K562 (cell line): ENCODE data around the gene RMND5B. TPM values are rescaled to one million over a fixed set of nuclear protein-coding genes. Genes with fewer than 3 reads are reported as not detected.

Experiments used
- CAMTA2 ChIP-seq: fragments of 250-450 bp; sonication (Bioruptor Pico); conservative IDR thresholded peaks from 2 replicates; pipeline ENCODE4 v1.5.1; 2022
- EHMT2 ChIP-seq: fragments of 450-650 bp; IDR thresholded peaks from 2 replicates; pipeline ENCODE4 v1.6.1; 2018; ENCODE audit warnings: antibody characterized with exemption
- FOXA1 ChIP-seq: fragments of 450-650 bp; IDR thresholded peaks from 2 replicates; pipeline ENCODE4 v1.6.1; 2016; ENCODE audit warnings: mild to moderate bottlenecking, borderline replicate concordance
- HDAC6 ChIP-seq: IDR thresholded peaks from 2 replicates; pipeline ENCODE4 v1.6.1; 2012; ENCODE audit warnings: low read depth, mild to moderate bottlenecking, control low read depth, inconsistent platforms, low read length, moderate library complexity
- HDAC8 ChIP-seq: fragments of 450-650 bp; IDR thresholded peaks from 2 replicates; pipeline ENCODE4 v1.6.1; 2016; ENCODE audit warnings: mild to moderate bottlenecking, missing genetic modification characterization, moderate library complexity, missing compliant biosample characterization
- HNRNPLL ChIP-seq: fragments of 200-400 bp; formaldehyde crosslinking; IDR thresholded peaks from 2 replicates; pipeline ENCODE4 v1.6.1; 2017; ENCODE audit warnings: low read length, low read depth, mild to moderate bottlenecking; ENCODE audit not compliant: poor library complexity, severe bottlenecking
- ILF3 ChIP-seq: fragments of 450-650 bp; IDR thresholded peaks from 2 replicates; pipeline ENCODE4 v1.6.1; 2018; ENCODE audit warnings: antibody characterized with exemption, mild to moderate bottlenecking, moderate library complexity, borderline replicate concordance
- KAT2B ChIP-seq: IDR thresholded peaks from one replicate; pipeline ENCODE4 v1.6.1; 2012; ENCODE audit warnings: low read depth, mild to moderate bottlenecking, control low read depth, inconsistent platforms, low read length, moderate library complexity
- RBM14 ChIP-seq: fragments of 200-400 bp; formaldehyde crosslinking; IDR thresholded peaks from 2 replicates; pipeline ENCODE4 v1.6.1; 2018; ENCODE audit warnings: low read depth, mild to moderate bottlenecking, low read length, moderate library complexity, borderline replicate concordance; ENCODE audit not compliant: insufficient read depth
- SIRT6 ChIP-seq: IDR thresholded peaks from one replicate; pipeline ENCODE4 v1.6.1; 2012; ENCODE audit warnings: low read depth, mild to moderate bottlenecking, control low read depth, inconsistent platforms, low read length, moderate library complexity
- SMC3 ChIP-seq: conservative IDR thresholded peaks from 2 replicates; pipeline ENCODE4 v1.6.1; 2011; ENCODE audit warnings: low read depth, low read length, improper control_type of control experiment; ENCODE audit not compliant: insufficient read depth
- SPI1 ChIP-seq: IDR thresholded peaks from 2 replicates; pipeline ENCODE4 v1.6.1; 2011; ENCODE audit warnings: low read depth, low read length, control low read depth, borderline replicate concordance
- TAF9B ChIP-seq: fragments of 450-650 bp; IDR thresholded peaks from 2 replicates; pipeline ENCODE4 v1.6.1; 2018; ENCODE audit warnings: mild to moderate bottlenecking; ENCODE audit not compliant: partially characterized antibody
- ZNF174 ChIP-seq: fragments of 250-450 bp; sonication (Bioruptor Pico); IDR thresholded peaks from 2 replicates; pipeline ENCODE4 v1.4.0; 2020; ENCODE audit warnings: mild to moderate bottlenecking
- ZNF282 ChIP-seq: sonication (generic); formaldehyde crosslinking; IDR thresholded peaks from 2 replicates; pipeline ENCODE4 v1.8.1; 2023; ENCODE audit warnings: missing genetic modification reagents
- ZNF324 ChIP-seq: fragments of 250-450 bp; sonication (Bioruptor Pico); IDR thresholded peaks from 2 replicates; pipeline ENCODE4 v1.4.0; 2020; ENCODE audit warnings: mild to moderate bottlenecking
- ZNF408 ChIP-seq: fragments of 250-450 bp; sonication (Bioruptor Pico); IDR thresholded peaks from 2 replicates; pipeline ENCODE4 v1.4.0; 2020; ENCODE audit warnings: low read depth, mild to moderate bottlenecking, moderate library complexity
- ZNF717 ChIP-seq: fragments of 250-450 bp; sonication (Bioruptor Pico); IDR thresholded peaks from 2 replicates; pipeline ENCODE4 v1.5.0; 2021
- polyA plus RNA-seq, 8 experiments: library from polyadenylated mRNA; depleted of rRNA in 4 of 8; stranded (reverse) in 5 of 8; unstranded in 3 of 8; fragments of >200 nt; fragmentation: Nextera tagmentation in 2 of 8; fragmentation: Illumina TruSeq in 1 of 8; extraction: Ambion mirVana in 2 of 8; extraction: Trizol in 1 of 8; gene quantifications; 2 replicates each; pipeline versions ENCODE4 v1.2.1 to v1.2.3, GENCODE V29; 2011 to 2014; ENCODE audit warnings: inconsistent platforms in 1 of 8, missing spikeins in 1 of 8
- total RNA-seq, 7 experiments: library from RNA; depleted of rRNA in 6 of 7; stranded (reverse); fragments of >200 nt in 6 of 7; fragmentation: Illumina TruSeq in 2 of 7; extraction: Trizol in 2 of 7; gene quantifications; 2 replicates each; pipeline versions ENCODE4 v1.2.1 to v1.2.3, GENCODE V29; 2011 to 2021; ENCODE audit warnings: low replicate concordance in 1 of 7
- TF ChIP-seq, protein P1 (sequence below): conservative IDR thresholded peaks from 2 replicates; pipeline ENCODE4 v1.6.1; 2011; ENCODE audit warnings: low read depth, mild to moderate bottlenecking, low read length; ENCODE audit not compliant: control insufficient read depth
- TF ChIP-seq, protein P2 (sequence below): fragments of 450-650 bp; IDR thresholded peaks from 2 replicates; pipeline ENCODE4 v1.6.1; 2014; ENCODE audit warnings: low read depth, mild to moderate bottlenecking, moderate library complexity, borderline replicate concordance
- TF ChIP-seq, protein P3 (sequence below): fragments of 250-450 bp; sonication (Bioruptor Pico); IDR thresholded peaks from 2 replicates; pipeline ENCODE4 v1.9.0; 2021; ENCODE audit warnings: mild to moderate bottlenecking
- TF ChIP-seq, protein P4 (sequence below): IDR thresholded peaks from 2 replicates; pipeline ENCODE4 v1.6.1; 2014; ENCODE audit warnings: antibody characterized with exemption
- TF ChIP-seq, protein P5 (sequence below): fragments of 250-450 bp; sonication (Bioruptor Pico); IDR thresholded peaks from 2 replicates; pipeline ENCODE4 v1.8.0; 2021; ENCODE audit warnings: borderline replicate concordance, mild to moderate bottlenecking, moderate library complexity; ENCODE audit not compliant: poor library complexity, severe bottlenecking

Gene RMND5B
- total and polyA plus RNA-seq, 9 of the 15 experiments (the other 6 are each of a cell fraction or from before 2014, with no cell fraction given), result 2.6 to 57.0 (median 28.3) TPM

DNA sequence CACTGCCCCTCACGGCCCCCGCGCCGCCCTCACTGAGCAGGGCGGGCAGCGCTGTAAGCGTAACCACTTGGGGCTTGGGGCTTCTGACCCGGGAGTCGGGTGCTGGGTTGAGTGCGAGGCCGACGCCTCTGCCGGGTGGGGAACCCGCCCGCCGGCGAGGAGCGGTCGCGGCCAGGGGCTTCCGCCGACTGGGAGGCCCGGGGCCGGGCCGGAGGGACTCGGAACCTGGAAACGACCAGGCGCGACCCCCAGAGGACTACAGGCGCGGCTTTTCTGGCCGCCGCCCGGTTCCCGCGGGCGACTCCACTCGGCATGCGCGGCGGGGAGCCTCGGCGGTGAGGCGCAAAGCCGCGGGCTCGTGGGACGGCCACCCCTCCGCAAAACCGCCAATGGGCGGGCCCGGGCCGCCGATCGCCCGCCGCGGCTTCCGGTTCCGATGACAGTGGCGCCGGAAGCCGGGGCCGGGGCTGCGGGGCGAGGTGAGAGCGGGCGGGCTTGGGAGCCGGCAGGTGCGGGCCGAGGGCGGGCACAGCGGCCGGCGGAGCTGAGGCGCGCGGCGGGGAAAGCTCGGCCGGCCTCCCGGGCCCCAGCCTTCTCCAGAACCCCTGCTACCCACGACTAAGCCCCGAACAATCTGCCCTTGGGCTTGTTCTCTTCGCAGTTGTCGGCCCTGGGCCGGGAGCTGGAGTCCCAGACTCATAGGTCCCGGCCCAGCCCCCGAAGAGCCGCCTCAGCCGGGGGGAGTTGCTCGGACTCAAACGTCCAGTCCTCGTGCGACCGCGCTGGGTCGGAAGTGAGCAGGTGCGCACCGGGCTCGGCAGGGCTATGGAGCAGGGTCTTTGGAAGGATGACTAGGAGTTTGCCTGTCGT lies at the start of gene RMND5B (continued):
- TF ChIP-seq, protein P1, sequence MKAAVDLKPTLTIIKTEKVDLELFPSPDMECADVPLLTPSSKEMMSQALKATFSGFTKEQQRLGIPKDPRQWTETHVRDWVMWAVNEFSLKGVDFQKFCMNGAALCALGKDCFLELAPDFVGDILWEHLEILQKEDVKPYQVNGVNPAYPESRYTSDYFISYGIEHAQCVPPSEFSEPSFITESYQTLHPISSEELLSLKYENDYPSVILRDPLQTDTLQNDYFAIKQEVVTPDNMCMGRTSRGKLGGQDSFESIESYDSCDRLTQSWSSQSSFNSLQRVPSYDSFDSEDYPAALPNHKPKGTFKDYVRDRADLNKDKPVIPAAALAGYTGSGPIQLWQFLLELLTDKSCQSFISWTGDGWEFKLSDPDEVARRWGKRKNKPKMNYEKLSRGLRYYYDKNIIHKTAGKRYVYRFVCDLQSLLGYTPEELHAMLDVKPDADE, result peak; percentile 67; the same call in 1 of the 2 replicates
- TF ChIP-seq SIRT6 (no peak), SMC3 (no peak), TAF9B (no peak), RBM14 (no peak), ZNF717 (CRISPR knock-in tag) (no peak), EHMT2 (no peak), HDAC8 (tag) (no peak), ZNF408 (no peak), ZNF282 (CRISPR knock-in tag) (no peak), SPI1 (no peak), ILF3 (0 out of 2 replicates have a peak, but pooled peaks have one; percentile 42), FOXA1 (no peak), HNRNPLL (peak; percentile 93), KAT2B (no peak), HDAC6 (no peak), CAMTA2 (CRISPR knock-in tag) (peak; percentile 44; the same call in 1 of the 2 replicates), ZNF324 (no peak), ZNF174 (CRISPR knock-in tag) (no peak)
- TF ChIP-seq, protein P2, sequence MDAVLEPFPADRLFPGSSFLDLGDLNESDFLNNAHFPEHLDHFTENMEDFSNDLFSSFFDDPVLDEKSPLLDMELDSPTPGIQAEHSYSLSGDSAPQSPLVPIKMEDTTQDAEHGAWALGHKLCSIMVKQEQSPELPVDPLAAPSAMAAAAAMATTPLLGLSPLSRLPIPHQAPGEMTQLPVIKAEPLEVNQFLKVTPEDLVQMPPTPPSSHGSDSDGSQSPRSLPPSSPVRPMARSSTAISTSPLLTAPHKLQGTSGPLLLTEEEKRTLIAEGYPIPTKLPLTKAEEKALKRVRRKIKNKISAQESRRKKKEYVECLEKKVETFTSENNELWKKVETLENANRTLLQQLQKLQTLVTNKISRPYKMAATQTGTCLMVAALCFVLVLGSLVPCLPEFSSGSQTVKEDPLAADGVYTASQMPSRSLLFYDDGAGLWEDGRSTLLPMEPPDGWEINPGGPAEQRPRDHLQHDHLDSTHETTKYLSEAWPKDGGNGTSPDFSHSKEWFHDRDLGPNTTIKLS, result peak; percentile 51; the same call in 1 of the 2 replicates
- TF ChIP-seq, protein P3, sequence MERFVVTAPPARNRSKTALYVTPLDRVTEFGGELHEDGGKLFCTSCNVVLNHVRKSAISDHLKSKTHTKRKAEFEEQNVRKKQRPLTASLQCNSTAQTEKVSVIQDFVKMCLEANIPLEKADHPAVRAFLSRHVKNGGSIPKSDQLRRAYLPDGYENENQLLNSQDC (CRISPR knock-in tag), result no peak; the same call in 1 of the 2 replicates
- TF ChIP-seq, protein P4, sequence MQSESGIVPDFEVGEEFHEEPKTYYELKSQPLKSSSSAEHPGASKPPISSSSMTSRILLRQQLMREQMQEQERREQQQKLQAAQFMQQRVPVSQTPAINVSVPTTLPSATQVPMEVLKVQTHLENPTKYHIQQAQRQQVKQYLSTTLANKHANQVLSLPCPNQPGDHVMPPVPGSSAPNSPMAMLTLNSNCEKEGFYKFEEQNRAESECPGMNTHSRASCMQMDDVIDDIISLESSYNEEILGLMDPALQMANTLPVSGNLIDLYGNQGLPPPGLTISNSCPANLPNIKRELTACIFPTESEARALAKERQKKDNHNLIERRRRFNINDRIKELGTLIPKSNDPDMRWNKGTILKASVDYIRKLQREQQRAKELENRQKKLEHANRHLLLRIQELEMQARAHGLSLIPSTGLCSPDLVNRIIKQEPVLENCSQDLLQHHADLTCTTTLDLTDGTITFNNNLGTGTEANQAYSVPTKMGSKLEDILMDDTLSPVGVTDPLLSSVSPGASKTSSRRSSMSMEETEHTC, result no peak
- TF ChIP-seq, protein P5, sequence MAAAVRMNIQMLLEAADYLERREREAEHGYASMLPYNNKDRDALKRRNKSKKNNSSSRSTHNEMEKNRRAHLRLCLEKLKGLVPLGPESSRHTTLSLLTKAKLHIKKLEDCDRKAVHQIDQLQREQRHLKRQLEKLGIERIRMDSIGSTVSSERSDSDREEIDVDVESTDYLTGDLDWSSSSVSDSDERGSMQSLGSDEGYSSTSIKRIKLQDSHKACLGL (CRISPR knock-in tag), result no peak
